Neural cell (in vitro differentiated cells): Measurements from ENCODE around the gene VPS8. TPM values are rescaled to one million over a fixed set of nuclear protein-coding genes. Genes with fewer than 3 reads are reported as not detected.

Experiments
- H2AFZ ChIP-seq: fragments of 200-600, 300-800 bp; sonication (generic), shearing (Covaris generic); 2 replicates; pipeline ENCODE4 v1.6.0; 2014; ENCODE audit warnings: low read depth, mild to moderate bottlenecking, antibody characterized with exemption, low read length, moderate library complexity
- H3F3A ChIP-seq: fragments of 200-600 bp; shearing (Covaris generic); 2 replicates; pipeline ENCODE4 v1.6.1; 2016; ENCODE audit warnings: mild to moderate bottlenecking, moderate library complexity, mixed read lengths, antibody characterized with exemption, low read length; ENCODE audit not compliant: insufficient read depth, poor library complexity, severe bottlenecking
- H3K27ac ChIP-seq: fragments of 200-600, 300-800 bp; sonication (generic), shearing (Covaris generic); 2 replicates; pipeline ENCODE4 v1.5.1; 2014; ENCODE audit warnings: mild to moderate bottlenecking, low read length, moderate library complexity
- H3K27me3 ChIP-seq: fragments of 300-800, 200-600 bp; sonication (generic), shearing (Covaris generic); 2 replicates; pipeline ENCODE4 v1.6.0; 2014; ENCODE audit warnings: mild to moderate bottlenecking, low read depth, low read length, moderate library complexity; ENCODE audit not compliant: insufficient read depth
- H3K36me3 ChIP-seq: fragments of 300-800, 200-600 bp; sonication (generic), shearing (Covaris generic); 2 replicates; pipeline ENCODE4 v1.5.1; 2014; ENCODE audit warnings: mild to moderate bottlenecking, antibody characterized with exemption, low read length, moderate library complexity; ENCODE audit not compliant: insufficient read depth
- H3K4me2 ChIP-seq: fragments of 300-800, 200-600 bp; sonication (generic), shearing (Covaris generic); 2 replicates; pipeline ENCODE4 v1.6.0; 2014; ENCODE audit warnings: mild to moderate bottlenecking, low read length
- H3K4me3 ChIP-seq: fragments of 300-800, 200-600 bp; sonication (generic), shearing (Covaris generic); 2 replicates; pipeline ENCODE4 v1.5.1; 2014; ENCODE audit warnings: mild to moderate bottlenecking, low read length, moderate library complexity
- H3K79me2 ChIP-seq: fragments of 200-600 bp; shearing (Covaris generic); replicated peaks from 2 replicates; pipeline ENCODE4 v1.6.0; 2014; ENCODE audit warnings: mild to moderate bottlenecking, low read length, moderate library complexity; ENCODE audit not compliant: insufficient read depth
- H3K9ac ChIP-seq: fragments of 300-800, 200-600 bp; sonication (generic), shearing (Covaris generic); 2 replicates; pipeline ENCODE4 v1.6.1; 2016; ENCODE audit warnings: mild to moderate bottlenecking, low read length, mixed read lengths
- H3K9me2 ChIP-seq: fragments of 200-600 bp; shearing (Covaris generic); 2 replicates; pipeline ENCODE4 v1.6.1; 2016; ENCODE audit warnings: mild to moderate bottlenecking, low read length, mixed read lengths; ENCODE audit not compliant: insufficient read depth
- H3K9me3 ChIP-seq: fragments of 200-600, 300-800 bp; sonication (generic), shearing (Covaris generic); 2 replicates; pipeline ENCODE4 v1.6.1; 2016; ENCODE audit warnings: mild to moderate bottlenecking, mixed run types, low read length, moderate library complexity, mixed read lengths
- H4K20me1 ChIP-seq: fragments of 200-600 bp; shearing (Covaris generic); 2 replicates; pipeline ENCODE4 v1.6.1; 2016; ENCODE audit warnings: mild to moderate bottlenecking, mixed run types; ENCODE audit not compliant: insufficient read depth
- CTCF ChIP-seq: fragments of 450-650 bp; IDR thresholded peaks from 2 replicates; pipeline ENCODE4 v1.5.1; 2014; ENCODE audit warnings: antibody characterized with exemption, mild to moderate bottlenecking, moderate library complexity; ENCODE audit not compliant: poor library complexity, severe bottlenecking
- EP300 ChIP-seq: fragments of 450-650 bp; conservative IDR thresholded peaks from 2 replicates; pipeline ENCODE4 v1.6.1; 2014; ENCODE audit warnings: antibody characterized with exemption, mild to moderate bottlenecking, moderate library complexity; ENCODE audit not compliant: poor library complexity, severe bottlenecking
- EZH2 ChIP-seq: fragments of 200-600, 300-800 bp; shearing (Covaris generic), sonication (generic); IDR thresholded peaks from 2 replicates; pipeline ENCODE4 v1.6.1; 2014; ENCODE audit warnings: antibody characterized with exemption, low read length, borderline replicate concordance, mild to moderate bottlenecking; ENCODE audit not compliant: insufficient read depth, poor library complexity, severe bottlenecking
- MXI1 ChIP-seq: fragments of 450-650 bp; conservative IDR thresholded peaks from 2 replicates; pipeline ENCODE4 v1.6.1; 2014; ENCODE audit warnings: antibody characterized with exemption, mild to moderate bottlenecking; ENCODE audit not compliant: poor library complexity, severe bottlenecking
- POLR2AphosphoS5 ChIP-seq: IDR thresholded peaks from 2 replicates; pipeline ENCODE4 v1.6.1; 2012
- RAD21 ChIP-seq: fragments of 450-650 bp; conservative IDR thresholded peaks from 2 replicates; pipeline ENCODE4 v1.6.1; 2014; ENCODE audit warnings: antibody characterized with exemption, mild to moderate bottlenecking, moderate library complexity
- REST ChIP-seq: IDR thresholded peaks from 2 replicates; pipeline ENCODE4 v1.6.1; 2012; ENCODE audit warnings: borderline replicate concordance
- SMC3 ChIP-seq: fragments of 450-650 bp; conservative IDR thresholded peaks from 2 replicates; pipeline ENCODE4 v1.6.1; 2014; ENCODE audit warnings: antibody characterized with exemption, mild to moderate bottlenecking, moderate library complexity; ENCODE audit not compliant: poor library complexity
- TAF1 ChIP-seq: IDR thresholded peaks from 2 replicates; pipeline ENCODE4 v1.6.1; 2012; ENCODE audit warnings: low read depth
- polyA plus RNA-seq: library from polyadenylated mRNA; depleted of rRNA; stranded (reverse); fragments of >200 nt; gene quantifications from 2 replicates; pipeline ENCODE4 v1.2.3, GENCODE V29; 2014

VPS8 gene
- polyA plus RNA-seq, 1 donor from 2014 or later, result 146 TPM

- H3K79me2 ChIP-seq, result no peaks in the 10 kb centered on the region
- H3K9me3 ChIP-seq, result no peaks in the 10 kb centered on the region
- no peak for TF ChIP-seq REST
- TF ChIP-seq MXI1, result no peak
- TF ChIP-seq POLR2AphosphoS5, result no peak
- no peak for TF ChIP-seq EP300
- TF ChIP-seq CTCF, result no peak
- TF ChIP-seq TAF1, result no peak
- no peak for TF ChIP-seq SMC3
- no peak for TF ChIP-seq EZH2
- no peak for TF ChIP-seq RAD21
- H3K27ac ChIP-seq, result no peak overlapping the region
- no peaks in the 10 kb centered on the region for H4K20me1 ChIP-seq
- no peaks in the 10 kb centered on the region for H3K27me3 ChIP-seq
- H3K4me2 ChIP-seq, result no peak overlapping the region
- H3K9me2 ChIP-seq, result no peaks in the 10 kb centered on the region
- H3K4me3 ChIP-seq, result no peak overlapping the region
- no peak overlapping the region for H2AFZ ChIP-seq
- H3K36me3 ChIP-seq, result no peaks in the 10 kb centered on the region
- no peak overlapping the region for H3K9ac ChIP-seq
- no peaks in the 10 kb centered on the region for H3F3A ChIP-seq
These were observed 45.3 kb upstream of the VPS8 start for GRCh38 chr3:184766555-184767261.

- Histone ChIP-seq H2AFZ (no peak overlapping the region), H3K27ac (no peak overlapping the region), H3K9me2 (no peaks in the 10 kb centered on the region), H3K27me3 (no peaks in the 10 kb centered on the region), H3K36me3 (no peaks in the 10 kb centered on the region), H3K4me2 (no peak overlapping the region), H3K79me2 (no peaks in the 10 kb centered on the region), H3F3A (no peaks in the 10 kb centered on the region), H4K20me1 (no peaks in the 10 kb centered on the region), H3K9me3 (no peaks in the 10 kb centered on the region), H3K4me3 (no peak overlapping the region), H3K9ac (no peak overlapping the region)
- TF ChIP-seq REST (no peak), EP300 (no peak), CTCF (no peak)
These were observed 44.6 kb upstream of the VPS8 start for GRCh38 chr3:184767377-184767776.
